SU-DHL-6 (cell line): Measurements from ENCODE around the gene GFOD1.

Experiments
- H2AFZ ChIP-seq: fragments of 200-600 bp; sonication (generic); 2 replicates; pipeline ENCODE4 v1.6.1; 2014; ENCODE audit warnings: low read depth, mild to moderate bottlenecking, moderate library complexity, mixed read lengths, antibody characterized with exemption, low read length; ENCODE audit not compliant: severe bottlenecking
- H3F3A ChIP-seq: fragments of 200-600 bp; shearing (Covaris generic); 2 replicates; pipeline ENCODE4 v1.6.0; 2016; ENCODE audit warnings: antibody characterized with exemption, mild to moderate bottlenecking; ENCODE audit not compliant: insufficient read depth
- H3K27ac ChIP-seq: fragments of 200-600 bp; sonication (generic); 2 replicates; pipeline ENCODE4 v1.5.1; 2016; ENCODE audit warnings: low read depth, mild to moderate bottlenecking, low read length, moderate library complexity, mixed read lengths
- H3K27me3 ChIP-seq: fragments of 200-600 bp; sonication (generic), shearing (Covaris generic); 2 replicates; pipeline ENCODE4 v1.6.0; 2014; ENCODE audit warnings: mild to moderate bottlenecking, low read length
- H3K36me3 ChIP-seq: fragments of 200-600 bp; sonication (generic); 2 replicates; pipeline ENCODE4 v1.6.1; 2014; ENCODE audit warnings: mild to moderate bottlenecking, low read length, mixed read lengths
- H3K4me2 ChIP-seq: fragments of 300-600, 200-600 bp; shearing (Covaris generic), sonication (generic); 2 replicates; pipeline ENCODE4 v1.6.0; 2014; ENCODE audit warnings: low read length, low read depth, mild to moderate bottlenecking; ENCODE audit not compliant: poor library complexity, severe bottlenecking
- H3K4me3 ChIP-seq: fragments of 200-600 bp; sonication (generic); 2 replicates; pipeline ENCODE4 v1.5.1; 2014; ENCODE audit warnings: antibody characterized with exemption, low read length, mild to moderate bottlenecking, mixed read lengths; ENCODE audit not compliant: insufficient read depth, poor library complexity, severe bottlenecking
- H3K79me2 ChIP-seq: fragments of 200-600 bp; sonication (generic); 2 replicates; pipeline ENCODE4 v1.6.1; 2014; ENCODE audit warnings: mild to moderate bottlenecking, low read length, moderate library complexity; ENCODE audit not compliant: insufficient read depth
- H3K9ac ChIP-seq: fragments of 200-600 bp; sonication (generic); 2 replicates; pipeline ENCODE4 v1.7.0; 2014; ENCODE audit warnings: mild to moderate bottlenecking, low read length
- H3K9me2 ChIP-seq: fragments of 200-600 bp; sonication (generic); replicated peaks from 2 replicates; pipeline ENCODE4 v1.6.1; 2014; ENCODE audit warnings: low read length; ENCODE audit not compliant: insufficient read depth
- H3K9me3 ChIP-seq: fragments of 200-600 bp; sonication (generic); 2 replicates; pipeline ENCODE4 v1.6.1; 2014; ENCODE audit warnings: low read length, mixed read lengths; ENCODE audit not compliant: insufficient read depth
- H4K20me1 ChIP-seq: fragments of 200-600 bp; sonication (generic); 2 replicates; pipeline ENCODE4 v1.6.1; 2014; ENCODE audit warnings: low read depth, mild to moderate bottlenecking, antibody characterized with exemption, low read length, moderate library complexity, mixed read lengths
- CTCF ChIP-seq: fragments of 200-600 bp; sonication (generic); IDR thresholded peaks from one replicate; pipeline ENCODE4 v1.5.1; 2017; ENCODE audit warnings: antibody characterized with exemption, mild to moderate bottlenecking, low read length, moderate library complexity; ENCODE audit not compliant: insufficient read depth, poor library complexity, severe bottlenecking
- EZH2phosphoT487 ChIP-seq: fragments of 200-600 bp; sonication (generic), shearing (Covaris generic); conservative IDR thresholded peaks from 2 replicates; pipeline ENCODE4 v1.6.1; 2018; ENCODE audit warnings: mild to moderate bottlenecking, antibody characterized with exemption, low read length, moderate library complexity, mixed read lengths

Gene GFOD1

GRCh38 chr6:13380761-13381160 is 106.6 kb downstream of the GFOD1 start:
- H2AFZ ChIP-seq, result no peak overlapping the region
- no peaks in the 10 kb centered on the region for H3K27me3 ChIP-seq
- no peaks in the 10 kb centered on the region for H3K9me2 ChIP-seq
- no peak overlapping the region for H3K4me2 ChIP-seq
- H3K27ac ChIP-seq, result no peak overlapping the region
- H4K20me1 ChIP-seq, result no peaks in the 10 kb centered on the region
- H3K9me3 ChIP-seq, result no peaks in the 10 kb centered on the region
- no peak overlapping the region for H3K9ac ChIP-seq
- TF ChIP-seq CTCF (no peak), EZH2phosphoT487 (no peak)
- H3F3A ChIP-seq, result no peaks in the 10 kb centered on the region
- no peaks in the 10 kb centered on the region for H3K79me2 ChIP-seq
- no peak overlapping the region for H3K4me3 ChIP-seq
- H3K36me3 ChIP-seq, result no peaks in the 10 kb centered on the region

- Histone ChIP-seq H3K27me3 (no peaks in the 10 kb centered on the region), H3K79me2 (no peaks in the 10 kb centered on the region), H2AFZ (no peak overlapping the region), H3K9me2 (no peaks in the 10 kb centered on the region), H4K20me1 (no peaks in the 10 kb centered on the region), H3K4me2 (no peak overlapping the region), H3K9ac (no peak overlapping the region), H3K36me3 (no peaks in the 10 kb centered on the region), H3K4me3 (no peak overlapping the region), H3K27ac (no peak overlapping the region), H3F3A (no peaks in the 10 kb centered on the region), H3K9me3 (no peaks in the 10 kb centered on the region)
- TF ChIP-seq EZH2phosphoT487 (no peak), CTCF (no peak)
Measured at GRCh38 chr6:13378669-13379590, 108.5 kb downstream of the GFOD1 start.

GRCh38 chr6:13377054-13377758 is 110.2 kb downstream of the GFOD1 start:
- Histone ChIP-seq H3K4me3 (no peak overlapping the region), H3K27me3 (no peaks in the 10 kb centered on the region), H3K27ac (no peak overlapping the region), H3K36me3 (no peaks in the 10 kb centered on the region), H3K79me2 (no peaks in the 10 kb centered on the region), H3F3A (no peaks in the 10 kb centered on the region), H4K20me1 (no peaks in the 10 kb centered on the region), H3K4me2 (no peak overlapping the region), H3K9me3 (no peaks in the 10 kb centered on the region), H2AFZ (no peak overlapping the region), H3K9ac (no peak overlapping the region), H3K9me2 (no peaks in the 10 kb centered on the region)
- TF ChIP-seq EZH2phosphoT487 (no peak), CTCF (no peak)
